HepG2 (cell line): ENCODE results near the gene PRELID2. TPM values are rescaled to one million over a fixed set of nuclear protein-coding genes. Genes with fewer than 3 reads are reported as not detected.
"Not testable (repeated sequence)": the region's sequence is repeated elsewhere in the genome, so short reads cannot be mapped to it uniquely, and the experiment has no call there.

Experiments used
- ATAC-seq: fragments of 200-7000 bp; cut with Tn5 transposase; 3 replicates; pipeline ENCODE4 v1.9.1; 2020; ENCODE audit warnings: mild to moderate bottlenecking, moderate library complexity
- BruUV-seq: library from RNA; stranded (reverse); fragments of 400-500 nt; replicated peaks from 2 replicates; lab custom pipeline; 2021; lab: Mats Ljungman, UMichigan
- CTCF ChIA-PET: fragments of 300-600 bp; formaldehyde crosslinking; extraction: SDS; loops from one replicate; lab custom pipeline; 2021; ENCODE audit warnings: low total read pairs, inconsistent platforms, low intra/inter-chr PET ratio; lab: Yijun Ruan, JAX
- POLR2A ChIA-PET: fragments of 350-600 bp; sonication (Branson Sonifier 250); formaldehyde crosslinking; loops from one replicate; lab custom pipeline; 2020; ENCODE audit warnings: antibody characterized with exemption, inconsistent platforms; lab: Yijun Ruan, JAX
- DNase-seq: peaks from one replicate; pipeline ENCODE4 v3.0.0-alpha.2; 2015; ENCODE audit warnings: low spot score
- FAIRE-seq: peaks from 3 replicates; lab custom pipeline; 2011; peaks lifted over from hg19 to GRCh38; lab: Jason Lieb, UNC
- H2AFZ ChIP-seq: one replicate; pipeline ENCODE4 v1.6.1; 2011; ENCODE audit warnings: low read length, inconsistent platforms
- H3K27ac ChIP-seq: fragments of 300-600 bp; 3 replicates; pipeline ENCODE4 v1.8.0; 2011; ENCODE audit warnings: mixed run types, mild to moderate bottlenecking, mixed read lengths, low read length, inconsistent platforms; ENCODE audit not compliant: insufficient read depth; ENCODE audit errors: extremely low read length
- H3K27me3 ChIP-seq, 2 experiments: fragments of 200-600 bp in 1 of 2; 2 replicates in 1 of 2; 3 replicates in 1 of 2; pipeline versions ENCODE4 v1.6.0 to v1.8.0; 2011; ENCODE audit warnings: low read length in 2 of 2, mild to moderate bottlenecking in 2 of 2, moderate library complexity in 2 of 2, inconsistent platforms in 1 of 2; ENCODE audit not compliant: insufficient read depth in 2 of 2, control insufficient read depth in 1 of 2
- H3K36me3 ChIP-seq, 2 experiments: fragments of 200-600 bp in 1 of 2; replicated peaks in 1 of 2; 2 replicates in 1 of 2; 3 replicates in 1 of 2; pipeline versions ENCODE4 v1.5.1 to v1.8.0; 2011; ENCODE audit warnings: low read length in 2 of 2, inconsistent platforms in 1 of 2; ENCODE audit not compliant: insufficient read depth in 2 of 2, control insufficient read depth in 1 of 2
- H3K4me1 ChIP-seq: 2 replicates; pipeline ENCODE4 v1.5.1; 2012; ENCODE audit warnings: low read length, inconsistent platforms; ENCODE audit not compliant: insufficient read depth
- H3K4me2 ChIP-seq: 2 replicates; pipeline ENCODE4 v1.6.0; 2011; ENCODE audit warnings: low read depth, low read length, inconsistent platforms
- H3K4me3 ChIP-seq, 3 experiments: fragments of 200-600 bp in 1 of 3; sonication (generic), shearing (Covaris generic) in 1 of 3; replicated peaks in 1 of 3; 2 replicates each; pipeline ENCODE4 v1.5.1; 2011 to 2016; ENCODE audit warnings: low read length in 3 of 3, inconsistent platforms in 2 of 3, low read depth in 2 of 3, mild to moderate bottlenecking in 2 of 3, control low read depth in 1 of 3, mixed read lengths in 1 of 3; ENCODE audit not compliant: insufficient read depth in 1 of 3
- H3K79me2 ChIP-seq: one replicate; pipeline ENCODE4 v1.6.1; 2011; ENCODE audit warnings: low read length, inconsistent platforms; ENCODE audit not compliant: insufficient read depth
- H3K9ac ChIP-seq: 2 replicates; pipeline ENCODE4 v1.6.0; 2011; ENCODE audit warnings: mild to moderate bottlenecking, low read depth, low read length, inconsistent platforms; ENCODE audit not compliant: insufficient read depth
- H3K9me3 ChIP-seq: 2 replicates; pipeline ENCODE4 v1.5.1; 2012; ENCODE audit warnings: mild to moderate bottlenecking, low read length
- H4K20me1 ChIP-seq: 2 replicates; pipeline ENCODE4 v1.6.0; 2011; ENCODE audit warnings: inconsistent platforms, mild to moderate bottlenecking, low read length, moderate library complexity; ENCODE audit not compliant: insufficient read depth
- FOXO1 ChIP-seq: sonication (generic); formaldehyde crosslinking; IDR thresholded peaks from 2 replicates; pipeline ENCODE4 v1.4.0; 2020; ENCODE audit warnings: missing genetic modification reagents
- HDAC1 ChIP-seq: sonication (generic); formaldehyde crosslinking; IDR thresholded peaks from 2 replicates; pipeline ENCODE4 v1.5.1; 2020; ENCODE audit warnings: mild to moderate bottlenecking, missing genetic modification reagents
- RFX1 ChIP-seq: fragments of 450-650 bp; IDR thresholded peaks from 2 replicates; pipeline ENCODE4 v1.6.1; 2017
- TEAD3 ChIP-seq: optimal IDR thresholded peaks from 2 replicates; pipeline ENCODE3; 2016; ENCODE audit warnings: borderline replicate concordance
- ZNF253 ChIP-seq: sonication (generic); formaldehyde crosslinking; IDR thresholded peaks from 2 replicates; pipeline ENCODE4 v1.8.0; 2022; ENCODE audit warnings: mild to moderate bottlenecking, missing genetic modification reagents, borderline replicate concordance
- ZNF432 ChIP-seq: sonication (generic); formaldehyde crosslinking; IDR thresholded peaks from 2 replicates; pipeline ENCODE4 v1.5.0; 2020; ENCODE audit warnings: missing genetic modification reagents, mild to moderate bottlenecking, borderline replicate concordance
- ZNF570 ChIP-seq: sonication (generic); formaldehyde crosslinking; IDR thresholded peaks from 2 replicates; pipeline ENCODE4 v1.4.0; 2020; ENCODE audit warnings: mild to moderate bottlenecking, missing genetic modification reagents, borderline replicate concordance
- WGBS: methylation state at CpG from one replicate; pipeline ENCODE4 v1.1.6; 2017; ENCODE audit warnings: low lambda C conversion rate; 5-methylcytosine and 5-hydroxymethylcytosine counted together
- in situ Hi-C: cut with HindIII; loops from 2 replicates; pipeline ENCODE4 v1.10.0; 2017; ENCODE audit warnings: low pct_unique_long_range_greater_than_20kb; ENCODE audit not compliant: extremely low pct_ligation_motif_present
- intact Hi-C: fragments of 100-400 bp; cut with micrococcal nuclease; formaldehyde crosslinking; loops from one replicate; pipeline ENCODE4 v1.10.0; 2022; ENCODE audit not compliant: unreplicated experiment
- polyA plus RNA-seq, 8 experiments: library from polyadenylated mRNA; depleted of rRNA in 3 of 8; stranded (reverse) in 7 of 8; unstranded in 1 of 8; fragments of >200 nt; fragmentation: Illumina TruSeq in 4 of 8; extraction: Trizol in 4 of 8; gene quantifications; 2 replicates each; pipeline versions ENCODE4 v1.2.1 to v1.2.3, GENCODE V29; 2011 to 2016; ENCODE audit warnings: low read depth in 4 of 8, missing spikeins in 1 of 8, mixed read lengths in 1 of 8; ENCODE audit not compliant: insufficient read depth in 1 of 8
- total RNA-seq, 5 experiments: library from RNA; depleted of rRNA; stranded (reverse); fragments of >200 nt; fragmentation: Illumina TruSeq; extraction: Trizol; gene quantifications; 2 replicates each; pipeline ENCODE4 v1.2.3, GENCODE V29; 2016; ENCODE audit warnings: low read depth in 1 of 5
- TF ChIP-seq, protein P1 (sequence below): IDR thresholded peaks from 2 replicates; pipeline ENCODE4 v1.6.1; 2018; ENCODE audit warnings: missing genetic modification reagents
- TF ChIP-seq, protein P2 (sequence below): sonication (generic); formaldehyde crosslinking; conservative IDR thresholded peaks from 2 replicates; pipeline ENCODE4 v1.8.0; 2022; ENCODE audit warnings: missing genetic modification reagents
- TF ChIP-seq, protein P3 (sequence below): sonication (generic); formaldehyde crosslinking; conservative IDR thresholded peaks from 2 replicates; pipeline ENCODE4 v1.8.1; 2023; ENCODE audit warnings: missing genetic modification reagents

PRELID2 gene
- total and polyA plus RNA-seq, 2 of the 13 experiments (the other 11 are each of a cell fraction or from before 2014, with no cell fraction given) = 10.0 to 22.9 TPM

DNA sequence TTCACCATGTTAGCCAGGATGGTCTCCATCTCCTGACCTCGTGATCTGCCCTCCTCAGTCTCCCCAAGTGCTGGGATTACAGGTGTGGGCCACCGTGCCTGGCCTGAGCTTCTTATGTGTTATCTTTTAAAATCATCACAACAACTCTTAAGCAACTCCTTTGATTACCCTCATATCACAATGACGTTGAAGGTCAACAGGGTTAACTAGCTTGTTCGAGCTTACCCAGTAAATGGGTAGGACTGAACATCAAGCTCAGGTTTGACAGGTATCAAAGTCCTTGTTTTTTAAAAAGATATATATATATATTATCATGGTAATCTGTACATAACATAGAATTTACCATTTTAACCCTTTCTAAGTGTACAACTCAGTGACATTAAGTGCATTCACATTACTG lies 34.6 kb upstream of the PRELID2 start (continued):
- TF ChIP-seq, protein P1, sequence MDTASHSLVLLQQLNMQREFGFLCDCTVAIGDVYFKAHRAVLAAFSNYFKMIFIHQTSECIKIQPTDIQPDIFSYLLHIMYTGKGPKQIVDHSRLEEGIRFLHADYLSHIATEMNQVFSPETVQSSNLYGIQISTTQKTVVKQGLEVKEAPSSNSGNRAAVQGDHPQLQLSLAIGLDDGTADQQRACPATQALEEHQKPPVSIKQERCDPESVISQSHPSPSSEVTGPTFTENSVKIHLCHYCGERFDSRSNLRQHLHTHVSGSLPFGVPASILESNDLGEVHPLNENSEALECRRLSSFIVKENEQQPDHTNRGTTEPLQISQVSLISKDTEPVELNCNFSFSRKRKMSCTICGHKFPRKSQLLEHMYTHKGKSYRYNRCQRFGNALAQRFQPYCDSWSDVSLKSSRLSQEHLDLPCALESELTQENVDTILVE = no peak
- TF ChIP-seq FOXO1 (CRISPR knock-in tag) = no peak
- no peak for TF ChIP-seq HDAC1 (CRISPR knock-in tag)
- TF ChIP-seq, protein P2, sequence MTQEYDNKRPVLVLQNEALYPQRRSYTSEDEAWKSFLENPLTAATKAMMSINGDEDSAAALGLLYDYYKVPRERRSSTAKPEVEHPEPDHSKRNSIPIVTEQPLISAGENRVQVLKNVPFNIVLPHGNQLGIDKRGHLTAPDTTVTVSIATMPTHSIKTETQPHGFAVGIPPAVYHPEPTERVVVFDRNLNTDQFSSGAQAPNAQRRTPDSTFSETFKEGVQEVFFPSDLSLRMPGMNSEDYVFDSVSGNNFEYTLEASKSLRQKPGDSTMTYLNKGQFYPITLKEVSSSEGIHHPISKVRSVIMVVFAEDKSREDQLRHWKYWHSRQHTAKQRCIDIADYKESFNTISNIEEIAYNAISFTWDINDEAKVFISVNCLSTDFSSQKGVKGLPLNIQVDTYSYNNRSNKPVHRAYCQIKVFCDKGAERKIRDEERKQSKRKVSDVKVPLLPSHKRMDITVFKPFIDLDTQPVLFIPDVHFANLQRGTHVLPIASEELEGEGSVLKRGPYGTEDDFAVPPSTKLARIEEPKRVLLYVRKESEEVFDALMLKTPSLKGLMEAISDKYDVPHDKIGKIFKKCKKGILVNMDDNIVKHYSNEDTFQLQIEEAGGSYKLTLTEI = no peak

DNA sequence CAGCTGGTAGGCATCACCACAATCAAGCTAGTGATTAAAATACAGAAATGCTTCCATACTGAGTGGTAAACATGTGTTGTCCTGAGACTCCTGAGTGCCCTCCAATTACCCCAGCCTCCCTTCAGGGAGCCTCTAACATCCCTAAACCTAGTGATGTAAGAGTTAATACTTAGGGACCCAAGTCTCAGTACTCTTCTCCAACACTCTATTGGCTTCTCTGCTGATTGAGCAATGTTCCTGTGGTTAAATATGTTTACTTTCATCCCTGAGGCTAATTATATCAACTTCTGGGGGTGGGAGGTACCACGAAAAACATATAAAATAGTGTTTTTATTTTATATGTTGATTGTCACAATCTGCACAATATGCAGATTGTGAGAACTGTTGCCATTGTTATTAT lies 32.7 kb upstream of the PRELID2 start:
- no peaks in the 10 kb centered on the region for H4K20me1 ChIP-seq
- 4% methylated on average over 1 of the region's 1 CpG for WGBS
- H3K27ac ChIP-seq = no peak overlapping the region
- in situ Hi-C loops (no loop called here), intact Hi-C loops (no loop called here)
- no peaks in the 10 kb centered on the region for H3K9me3 ChIP-seq
- no TSS peak for BruUV-seq
- no peak overlapping the region for H3K4me2 ChIP-seq
- ATAC-seq (no peak), DNase-seq (no peak), FAIRE-seq (no peak)
- no peaks in the 10 kb centered on the region for H3K79me2 ChIP-seq
- H3K9ac ChIP-seq = no peak overlapping the region
- H3K4me3 ChIP-seq = no peak overlapping the region
- POLR2A ChIA-PET = no interaction called here
- H3K27me3 ChIP-seq = no peaks in the 10 kb centered on the region
- H3K4me1 ChIP-seq = peaks cover 23% of the 10 kb centered on the region
- TF ChIP-seq ZNF432 (CRISPR knock-in tag) = no peak
- TF ChIP-seq RFX1 = no peak
- TF ChIP-seq, protein P3, sequence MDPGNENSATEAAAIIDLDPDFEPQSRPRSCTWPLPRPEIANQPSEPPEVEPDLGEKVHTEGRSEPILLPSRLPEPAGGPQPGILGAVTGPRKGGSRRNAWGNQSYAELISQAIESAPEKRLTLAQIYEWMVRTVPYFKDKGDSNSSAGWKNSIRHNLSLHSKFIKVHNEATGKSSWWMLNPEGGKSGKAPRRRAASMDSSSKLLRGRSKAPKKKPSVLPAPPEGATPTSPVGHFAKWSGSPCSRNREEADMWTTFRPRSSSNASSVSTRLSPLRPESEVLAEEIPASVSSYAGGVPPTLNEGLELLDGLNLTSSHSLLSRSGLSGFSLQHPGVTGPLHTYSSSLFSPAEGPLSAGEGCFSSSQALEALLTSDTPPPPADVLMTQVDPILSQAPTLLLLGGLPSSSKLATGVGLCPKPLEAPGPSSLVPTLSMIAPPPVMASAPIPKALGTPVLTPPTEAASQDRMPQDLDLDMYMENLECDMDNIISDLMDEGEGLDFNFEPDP (CRISPR knock-in tag) = no peak
- TF ChIP-seq ZNF253 = no peak
- no peak for TF ChIP-seq ZNF570 (CRISPR knock-in tag)
- no peak for TF ChIP-seq TEAD3 (CRISPR knock-in tag)
- no peaks in the 10 kb centered on the region for H3K36me3 ChIP-seq
- H2AFZ ChIP-seq = no peak overlapping the region
- CTCF ChIA-PET = no interaction called here

DNA sequence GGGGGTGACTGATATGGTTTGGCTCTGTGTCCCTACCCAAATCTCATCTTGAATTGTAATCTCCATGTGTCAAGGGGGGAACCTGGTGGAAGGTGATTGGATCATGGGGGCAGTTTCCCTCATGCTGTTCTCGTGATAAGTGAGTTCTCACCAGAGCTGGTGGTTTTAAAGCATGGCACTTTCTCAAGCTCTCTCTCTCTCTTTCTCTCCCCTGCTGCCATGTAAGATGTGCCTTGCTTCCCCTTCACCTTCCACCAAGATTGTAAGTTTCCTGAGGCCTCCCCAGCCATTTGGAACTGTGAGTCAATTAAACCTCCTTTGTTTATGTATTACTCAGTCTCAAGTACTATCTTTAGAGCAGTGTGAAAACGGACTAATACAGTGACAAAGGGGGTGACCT lies 29.3 kb upstream of the PRELID2 start:
- ATAC-seq, H4K20me1 ChIP-seq, H3K79me2 ChIP-seq, H3K9ac ChIP-seq, CTCF ChIA-PET, H3K9me3 ChIP-seq, POLR2A ChIA-PET, H3K27me3 ChIP-seq, H3K36me3 ChIP-seq, H3K4me3 ChIP-seq, in situ Hi-C loops, FAIRE-seq, H3K27ac ChIP-seq, BruUV-seq, intact Hi-C loops, H2AFZ ChIP-seq, H3K4me2 ChIP-seq, DNase-seq: not testable (repeated sequence)
- WGBS = 61% methylated on average over 2 of the region's 2 CpGs
- peaks cover 28% of the 10 kb centered on the region for H3K4me1 ChIP-seq
